Fibroblast of lung (primary cell): ENCODE data around the gene RNASE4. TPM values are rescaled to one million over a fixed set of nuclear protein-coding genes. Genes with fewer than 3 reads are reported as not detected.
"Not testable (repeated sequence)": the region's sequence is repeated elsewhere in the genome, so short reads cannot be mapped to it uniquely, and the experiment has no call there.

Source experiments
- DNase-seq, 2 donors: peaks; one replicate each; pipeline versions ENCODE4 v3.0.0 to v3.0.0-alpha.2; 2010; ENCODE audit warnings: low read depth in 2 of 2
- H2AFZ ChIP-seq: 2 replicates; pipeline ENCODE4 v1.5.1; 2012; ENCODE audit warnings: low read length, control low read depth, inconsistent platforms
- H3K27ac ChIP-seq: 2 replicates; pipeline ENCODE4 v1.5.1; 2011; ENCODE audit warnings: low read length, control low read depth; ENCODE audit not compliant: insufficient read depth
- H3K27me3 ChIP-seq: 2 replicates; pipeline ENCODE4 v1.5.1; 2011; ENCODE audit warnings: mild to moderate bottlenecking, low read length; ENCODE audit not compliant: control insufficient read depth, insufficient read depth
- H3K36me3 ChIP-seq: 2 replicates; pipeline ENCODE4 v1.5.1; 2011; ENCODE audit warnings: low read length; ENCODE audit not compliant: control insufficient read depth, insufficient read depth
- H3K4me1 ChIP-seq: 2 replicates; pipeline ENCODE4 v1.5.1; 2011; ENCODE audit warnings: low read length; ENCODE audit not compliant: control insufficient read depth, insufficient read depth; ENCODE audit errors: extremely low read depth
- H3K4me2 ChIP-seq: 2 replicates; pipeline ENCODE4 v1.5.1; 2011; ENCODE audit warnings: low read length, control low read depth; ENCODE audit not compliant: insufficient read depth; ENCODE audit errors: extremely low read depth
- H3K4me3 ChIP-seq, 4 experiments: fragments of 200-600 bp in 1 of 4; sonication (generic) in 1 of 4; replicated peaks in 1 of 4; 2 replicates each; pipeline ENCODE4 v1.5.1; 2011 to 2016; ENCODE audit warnings: low read length in 4 of 4, low read depth in 3 of 4, mild to moderate bottlenecking in 3 of 4, control low read depth in 2 of 4, inconsistent platforms in 1 of 4, mixed read lengths in 1 of 4; ENCODE audit not compliant: insufficient read depth in 1 of 4; ENCODE audit errors: control extremely low read depth in 1 of 4
- H3K79me2 ChIP-seq: 2 replicates; pipeline ENCODE4 v1.5.1; 2012; ENCODE audit warnings: mild to moderate bottlenecking, low read length, inconsistent platforms; ENCODE audit not compliant: control insufficient read depth, insufficient read depth
- H3K9ac ChIP-seq: 2 replicates; pipeline ENCODE4 v1.5.1; 2011; ENCODE audit warnings: mild to moderate bottlenecking, low read length, control low read depth; ENCODE audit not compliant: insufficient read depth
- H3K9me3 ChIP-seq: 2 replicates; pipeline ENCODE4 v1.5.1; 2012; ENCODE audit warnings: low read depth, low read length; ENCODE audit not compliant: control insufficient read depth, insufficient read depth
- H4K20me1 ChIP-seq: 2 replicates; pipeline ENCODE4 v1.5.1; 2011; ENCODE audit warnings: low read length; ENCODE audit not compliant: control insufficient read depth, insufficient read depth; ENCODE audit errors: extremely low read depth
- EZH2 ChIP-seq: IDR thresholded peaks from 2 replicates; pipeline ENCODE4 v1.5.1; 2012; ENCODE audit warnings: low read length, control low read depth, mild to moderate bottlenecking; ENCODE audit errors: missing control alignments
- polyA plus RNA-seq, 2 donors: library from polyadenylated mRNA; depleted of rRNA in 1 of 2; stranded (reverse) in 1 of 2; unstranded in 1 of 2; fragments of >200 nt; gene quantifications; 2 replicates each; pipeline ENCODE4 v1.2.1, GENCODE V29; 2011 to 2012; ENCODE audit warnings: missing spikeins in 1 of 2
- total RNA-seq: library from RNA; depleted of rRNA; stranded (reverse); fragments of >200 nt; gene quantifications from 2 replicates; pipeline ENCODE4 v1.2.1, GENCODE V29; 2014
- TF ChIP-seq, protein P1 (sequence below), 2 donors: IDR thresholded peaks in 1 of 2; conservative IDR thresholded peaks in 1 of 2; 1 replicate in 1 of 2; 2 replicates in 1 of 2; pipeline ENCODE4 v1.5.1; 2011 to 2012; ENCODE audit warnings: low read length in 2 of 2, control low read depth in 1 of 2, inconsistent platforms in 1 of 2, low read depth in 1 of 2, mild to moderate bottlenecking in 1 of 2

The RNASE4 gene
- total and polyA plus RNA-seq, 2 donors (not counting 1 experiment from before 2014, with no cell fraction given), result 22.1 to 43.9 TPM

DNA sequence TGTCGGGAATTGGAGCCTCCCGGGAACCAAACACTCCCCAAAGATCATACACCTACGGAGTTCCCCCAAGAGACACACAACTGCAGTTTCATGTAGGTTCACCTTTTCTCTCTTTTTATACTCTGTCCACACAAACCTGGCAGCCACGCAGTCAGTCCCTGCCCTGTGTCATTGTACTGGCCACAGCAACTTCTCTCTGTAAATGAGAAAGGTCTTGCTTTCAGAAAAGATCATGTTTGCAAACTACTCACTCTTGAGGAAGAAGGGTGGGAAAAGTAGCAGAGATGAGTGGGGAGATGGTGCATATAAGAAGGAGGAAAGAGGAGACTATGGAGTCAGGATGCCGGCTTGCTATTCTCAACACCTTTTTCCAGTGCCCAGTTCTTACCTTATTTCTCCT lies 14.6 kb downstream of the RNASE4 start:
- H3K36me3 ChIP-seq, result no peaks in the 10 kb centered on the region
- H4K20me1 ChIP-seq, result no peaks in the 10 kb centered on the region
- no peak overlapping the region for H3K9ac ChIP-seq
- DNase-seq, result no peak
- H2AFZ ChIP-seq, result no peak overlapping the region
- TF ChIP-seq EZH2, result no peak
- TF ChIP-seq, protein P1, sequence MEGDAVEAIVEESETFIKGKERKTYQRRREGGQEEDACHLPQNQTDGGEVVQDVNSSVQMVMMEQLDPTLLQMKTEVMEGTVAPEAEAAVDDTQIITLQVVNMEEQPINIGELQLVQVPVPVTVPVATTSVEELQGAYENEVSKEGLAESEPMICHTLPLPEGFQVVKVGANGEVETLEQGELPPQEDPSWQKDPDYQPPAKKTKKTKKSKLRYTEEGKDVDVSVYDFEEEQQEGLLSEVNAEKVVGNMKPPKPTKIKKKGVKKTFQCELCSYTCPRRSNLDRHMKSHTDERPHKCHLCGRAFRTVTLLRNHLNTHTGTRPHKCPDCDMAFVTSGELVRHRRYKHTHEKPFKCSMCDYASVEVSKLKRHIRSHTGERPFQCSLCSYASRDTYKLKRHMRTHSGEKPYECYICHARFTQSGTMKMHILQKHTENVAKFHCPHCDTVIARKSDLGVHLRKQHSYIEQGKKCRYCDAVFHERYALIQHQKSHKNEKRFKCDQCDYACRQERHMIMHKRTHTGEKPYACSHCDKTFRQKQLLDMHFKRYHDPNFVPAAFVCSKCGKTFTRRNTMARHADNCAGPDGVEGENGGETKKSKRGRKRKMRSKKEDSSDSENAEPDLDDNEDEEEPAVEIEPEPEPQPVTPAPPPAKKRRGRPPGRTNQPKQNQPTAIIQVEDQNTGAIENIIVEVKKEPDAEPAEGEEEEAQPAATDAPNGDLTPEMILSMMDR (conservative IDR thresholded peaks at IDR 0.05 in 1 of 2, IDR thresholded peaks at IDR 0.05 in 1 of 2; ENCODE audit: low read depth in 1 of 2, low read length in 2 of 2), result no peak
- H3K27me3 ChIP-seq, result no peaks in the 10 kb centered on the region
- H3K4me3 ChIP-seq, result no peak overlapping the region
- H3K4me1 ChIP-seq, result no peaks in the 10 kb centered on the region
- no peaks in the 10 kb centered on the region for H3K79me2 ChIP-seq
- H3K27ac ChIP-seq, result no peak overlapping the region
- no peaks in the 10 kb centered on the region for H3K9me3 ChIP-seq
- no peak overlapping the region for H3K4me2 ChIP-seq

DNA sequence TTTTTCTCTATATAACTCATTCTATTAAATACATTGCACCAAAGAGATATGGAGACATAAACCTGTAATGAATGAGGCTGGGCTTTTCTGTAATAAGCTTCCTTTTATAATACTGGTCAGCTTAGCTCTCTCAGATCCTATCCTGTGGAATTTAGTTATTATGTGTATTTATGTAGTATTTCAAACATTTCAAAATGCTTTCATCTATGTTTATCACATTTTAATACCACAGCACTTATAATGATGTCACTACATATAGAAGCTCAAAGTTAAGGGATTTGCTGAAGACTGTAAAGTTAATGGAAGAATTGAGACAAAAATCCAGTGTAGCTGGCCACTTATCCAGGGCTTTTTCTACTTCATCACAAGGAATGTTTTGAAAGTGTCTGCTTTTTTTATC lies 15.6 kb downstream of the RNASE4 start:
- Histone ChIP-seq H4K20me1 (no peaks in the 10 kb centered on the region), H3K4me2 (no peak overlapping the region), H3K79me2 (no peaks in the 10 kb centered on the region), H2AFZ (no peak overlapping the region), H3K9me3 (no peaks in the 10 kb centered on the region), H3K9ac (no peak overlapping the region), H3K27me3 (no peaks in the 10 kb centered on the region), H3K4me3 (no peak overlapping the region), H3K27ac (no peak overlapping the region), H3K36me3 (no peaks in the 10 kb centered on the region), H3K4me1 (no peaks in the 10 kb centered on the region)
- TF ChIP-seq EZH2, result no peak
- TF ChIP-seq, protein P1 (conservative IDR thresholded peaks at IDR 0.05 in 1 of 2, IDR thresholded peaks at IDR 0.05 in 1 of 2; ENCODE audit: low read depth in 1 of 2, low read length in 2 of 2), result no peak
- DNase-seq, result no peak

DNA sequence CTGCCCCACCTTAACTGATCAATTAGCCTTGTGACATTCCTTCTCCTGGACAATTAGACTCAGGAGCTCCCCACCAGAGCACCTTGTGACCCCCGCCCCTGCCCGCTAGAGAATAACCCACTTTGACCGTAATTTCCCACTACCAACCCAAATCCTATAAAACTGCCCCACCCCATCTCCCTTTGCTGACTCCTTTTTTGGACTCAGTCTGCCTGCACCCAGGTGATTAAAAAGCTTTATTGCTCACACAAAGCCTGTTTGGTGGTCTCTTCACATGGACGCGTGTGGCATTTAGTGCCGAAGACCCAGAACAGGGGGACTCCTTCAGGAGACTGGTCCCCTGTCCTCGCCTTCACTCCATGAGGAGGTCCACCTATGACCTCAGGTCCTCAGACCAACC lies 16.6 kb downstream of the RNASE4 start:
- not testable (repeated sequence) for H3K9me3 ChIP-seq

More for the DNA sequence above, 16.6 kb downstream of the RNASE4 start:
- not testable (repeated sequence) for H2AFZ ChIP-seq, H3K36me3 ChIP-seq, H3K9ac ChIP-seq, H3K27ac ChIP-seq, H3K27me3 ChIP-seq, H3K79me2 ChIP-seq, DNase-seq, H3K4me3 ChIP-seq, H3K4me2 ChIP-seq, H3K4me1 ChIP-seq, H4K20me1 ChIP-seq
